Glutamatergic neuron (in vitro differentiated cells): ENCODE measurements around the gene DYNLT1. TPM values are rescaled to one million over a fixed set of nuclear protein-coding genes. Genes with fewer than 3 reads are reported as not detected.

Experiments used
- DNase-seq: peaks from one replicate; pipeline ENCODE4 v3.0.0; 2022
- H3K27ac Mint-ChIP-seq: one replicate; pipeline ENCODE4 v1.8.0; 2020; ENCODE audit warnings: mild to moderate bottlenecking, mixed read lengths, inconsistent platforms; ENCODE audit not compliant: unreplicated experiment
- H3K27me3 Mint-ChIP-seq: one replicate; pipeline ENCODE4 v1.8.0; 2020; ENCODE audit warnings: mild to moderate bottlenecking, moderate library complexity, mixed read lengths, inconsistent platforms; ENCODE audit not compliant: unreplicated experiment
- H3K36me3 Mint-ChIP-seq: one replicate; pipeline ENCODE4 v1.8.0; 2020; ENCODE audit warnings: mild to moderate bottlenecking, mixed read lengths, inconsistent platforms; ENCODE audit not compliant: unreplicated experiment
- H3K4me1 Mint-ChIP-seq: one replicate; pipeline ENCODE4 v1.8.0; 2020; ENCODE audit warnings: mild to moderate bottlenecking, low read depth, mixed read lengths, inconsistent platforms; ENCODE audit not compliant: unreplicated experiment
- H3K4me3 Mint-ChIP-seq: one replicate; pipeline ENCODE4 v1.8.0; 2020; ENCODE audit warnings: mild to moderate bottlenecking, mixed read lengths, inconsistent platforms; ENCODE audit not compliant: unreplicated experiment
- H3K9me3 Mint-ChIP-seq: one replicate; pipeline ENCODE4 v1.8.0; 2020; ENCODE audit warnings: mild to moderate bottlenecking, moderate library complexity, mixed read lengths, inconsistent platforms; ENCODE audit not compliant: unreplicated experiment
- CTCF ChIP-seq: fragments of 200-600 bp; sonication (generic); IDR thresholded peaks from one replicate; pipeline ENCODE4 v1.5.0; 2021; ENCODE audit not compliant: partially characterized antibody, unreplicated experiment
- total RNA-seq: library from RNA; stranded (reverse); fragmentation: NEBNext Ultra II Directional; extraction: Animal tissue kit (Norgen Biotek cat#: 25700); gene quantifications from one replicate; pipeline ENCODE4 v1.2.1, GENCODE V29; 2021; ENCODE audit not compliant: unreplicated experiment

The DYNLT1 gene
- total RNA-seq, 1 donor from 2014 or later: 261 TPM

GRCh38 chr6:158631678-158632537 is 12.6 kb downstream of the DYNLT1 start:
- Mint-ChIP-seq H3K9me3 (peaks cover 22% of the 10 kb centered on the region), H3K27me3 (peaks cover 20% of the 10 kb centered on the region), H3K4me1 (peaks cover 31% of the 10 kb centered on the region), H3K27ac (peak overlapping the region; percentile 46), H3K4me3 (no peak overlapping the region), H3K36me3 (peaks cover 6% of the 10 kb centered on the region)
- DNase-seq: no peak
- no peak for TF ChIP-seq CTCF

GRCh38 chr6:158630938-158631616 is 13.5 kb downstream of the DYNLT1 start:
- peaks cover 18% of the 10 kb centered on the region for H3K27me3 Mint-ChIP-seq
- peaks cover 39% of the 10 kb centered on the region for H3K4me1 Mint-ChIP-seq
- peak overlapping the region; percentile 46 for H3K27ac Mint-ChIP-seq
- TF ChIP-seq CTCF: no peak
- H3K9me3 Mint-ChIP-seq: peaks cover 22% of the 10 kb centered on the region
- DNase-seq: no peak
- no peak overlapping the region for H3K4me3 Mint-ChIP-seq
- H3K36me3 Mint-ChIP-seq: peaks cover 6% of the 10 kb centered on the region

- H3K36me3 Mint-ChIP-seq: peaks cover 9% of the 10 kb centered on the region
- peak overlapping the region; percentile 98 for H3K27ac Mint-ChIP-seq
- H3K27me3 Mint-ChIP-seq: peaks cover 18% of the 10 kb centered on the region
- peak; percentile 41 for DNase-seq
- H3K4me1 Mint-ChIP-seq: peaks cover 50% of the 10 kb centered on the region
- H3K9me3 Mint-ChIP-seq: peaks cover 25% of the 10 kb centered on the region
- no peak for TF ChIP-seq CTCF
- H3K4me3 Mint-ChIP-seq: peak overlapping the region; percentile 61
These were observed 14.9 kb downstream of the DYNLT1 start for GRCh38 chr6:158629367-158630221.

- TF ChIP-seq CTCF: no peak
- Mint-ChIP-seq H3K4me1 (peaks cover 56% of the 10 kb centered on the region), H3K36me3 (peaks cover 9% of the 10 kb centered on the region), H3K27me3 (peaks cover 18% of the 10 kb centered on the region), H3K27ac (peak overlapping the region; percentile 98), H3K4me3 (peak overlapping the region; percentile 82), H3K9me3 (peaks cover 26% of the 10 kb centered on the region)
- no peak for DNase-seq
These were observed 16.0 kb downstream of the DYNLT1 start for GRCh38 chr6:158628542-158628941.
